ENCODE measurements around the gene PRRC2B. TPM values are rescaled to one million over a fixed set of nuclear protein-coding genes. Genes with fewer than 3 reads are reported as not detected.

PRRC2B gene
- total and polyA plus RNA-seq, 2 of the 13 experiments (the other 11 are each of a cell fraction or from before 2014, with no cell fraction given) = 20.8 to 37.4 TPM

DNA sequence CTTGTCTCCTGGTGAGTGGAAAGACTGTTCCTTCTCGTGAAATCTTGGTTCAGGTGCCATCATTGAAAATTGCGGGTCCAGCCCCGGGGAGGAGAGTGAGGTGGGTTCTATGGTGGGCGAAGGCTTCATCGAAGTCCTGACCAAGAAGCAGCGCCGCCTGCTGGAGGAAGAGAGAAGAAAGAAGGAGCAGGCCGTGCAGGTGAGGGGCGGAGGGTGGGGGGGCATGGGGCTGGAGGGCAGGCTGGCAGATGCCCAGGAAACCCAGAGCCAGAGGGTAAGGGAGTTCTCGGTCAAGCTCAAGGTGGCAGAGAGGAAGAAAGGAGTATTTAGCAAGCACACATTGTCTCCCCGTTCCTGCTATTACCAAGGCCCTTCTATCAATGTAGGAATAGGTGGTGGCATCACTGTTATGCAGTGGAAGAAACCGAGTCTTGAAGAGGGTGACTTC, 84.6 kb downstream of the PRRC2B start (continued):
- TF ChIP-seq, protein P1, sequence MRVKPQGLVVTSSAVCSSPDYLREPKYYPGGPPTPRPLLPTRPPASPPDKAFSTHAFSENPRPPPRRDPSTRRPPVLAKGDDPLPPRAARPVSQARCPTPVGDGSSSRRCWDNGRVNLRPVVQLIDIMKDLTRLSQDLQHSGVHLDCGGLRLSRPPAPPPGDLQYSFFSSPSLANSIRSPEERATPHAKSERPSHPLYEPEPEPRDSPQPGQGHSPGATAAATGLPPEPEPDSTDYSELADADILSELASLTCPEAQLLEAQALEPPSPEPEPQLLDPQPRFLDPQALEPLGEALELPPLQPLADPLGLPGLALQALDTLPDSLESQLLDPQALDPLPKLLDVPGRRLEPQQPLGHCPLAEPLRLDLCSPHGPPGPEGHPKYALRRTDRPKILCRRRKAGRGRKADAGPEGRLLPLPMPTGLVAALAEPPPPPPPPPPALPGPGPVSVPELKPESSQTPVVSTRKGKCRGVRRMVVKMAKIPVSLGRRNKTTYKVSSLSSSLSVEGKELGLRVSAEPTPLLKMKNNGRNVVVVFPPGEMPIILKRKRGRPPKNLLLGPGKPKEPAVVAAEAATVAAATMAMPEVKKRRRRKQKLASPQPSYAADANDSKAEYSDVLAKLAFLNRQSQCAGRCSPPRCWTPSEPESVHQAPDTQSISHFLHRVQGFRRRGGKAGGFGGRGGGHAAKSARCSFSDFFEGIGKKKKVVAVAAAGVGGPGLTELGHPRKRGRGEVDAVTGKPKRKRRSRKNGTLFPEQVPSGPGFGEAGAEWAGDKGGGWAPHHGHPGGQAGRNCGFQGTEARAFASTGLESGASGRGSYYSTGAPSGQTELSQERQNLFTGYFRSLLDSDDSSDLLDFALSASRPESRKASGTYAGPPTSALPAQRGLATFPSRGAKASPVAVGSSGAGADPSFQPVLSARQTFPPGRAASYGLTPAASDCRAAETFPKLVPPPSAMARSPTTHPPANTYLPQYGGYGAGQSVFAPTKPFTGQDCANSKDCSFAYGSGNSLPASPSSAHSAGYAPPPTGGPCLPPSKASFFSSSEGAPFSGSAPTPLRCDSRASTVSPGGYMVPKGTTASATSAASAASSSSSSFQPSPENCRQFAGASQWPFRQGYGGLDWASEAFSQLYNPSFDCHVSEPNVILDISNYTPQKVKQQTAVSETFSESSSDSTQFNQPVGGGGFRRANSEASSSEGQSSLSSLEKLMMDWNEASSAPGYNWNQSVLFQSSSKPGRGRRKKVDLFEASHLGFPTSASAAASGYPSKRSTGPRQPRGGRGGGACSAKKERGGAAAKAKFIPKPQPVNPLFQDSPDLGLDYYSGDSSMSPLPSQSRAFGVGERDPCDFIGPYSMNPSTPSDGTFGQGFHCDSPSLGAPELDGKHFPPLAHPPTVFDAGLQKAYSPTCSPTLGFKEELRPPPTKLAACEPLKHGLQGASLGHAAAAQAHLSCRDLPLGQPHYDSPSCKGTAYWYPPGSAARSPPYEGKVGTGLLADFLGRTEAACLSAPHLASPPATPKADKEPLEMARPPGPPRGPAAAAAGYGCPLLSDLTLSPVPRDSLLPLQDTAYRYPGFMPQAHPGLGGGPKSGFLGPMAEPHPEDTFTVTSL (CRISPR knock-in tag; IDR thresholded peaks at IDR 0.05; ENCODE audit: borderline replicate concordance) = no peak
- TF ChIP-seq SMAD3 (CRISPR knock-in tag; IDR thresholded peaks at IDR 0.05) = no peak
- TF ChIP-seq, protein P2, sequence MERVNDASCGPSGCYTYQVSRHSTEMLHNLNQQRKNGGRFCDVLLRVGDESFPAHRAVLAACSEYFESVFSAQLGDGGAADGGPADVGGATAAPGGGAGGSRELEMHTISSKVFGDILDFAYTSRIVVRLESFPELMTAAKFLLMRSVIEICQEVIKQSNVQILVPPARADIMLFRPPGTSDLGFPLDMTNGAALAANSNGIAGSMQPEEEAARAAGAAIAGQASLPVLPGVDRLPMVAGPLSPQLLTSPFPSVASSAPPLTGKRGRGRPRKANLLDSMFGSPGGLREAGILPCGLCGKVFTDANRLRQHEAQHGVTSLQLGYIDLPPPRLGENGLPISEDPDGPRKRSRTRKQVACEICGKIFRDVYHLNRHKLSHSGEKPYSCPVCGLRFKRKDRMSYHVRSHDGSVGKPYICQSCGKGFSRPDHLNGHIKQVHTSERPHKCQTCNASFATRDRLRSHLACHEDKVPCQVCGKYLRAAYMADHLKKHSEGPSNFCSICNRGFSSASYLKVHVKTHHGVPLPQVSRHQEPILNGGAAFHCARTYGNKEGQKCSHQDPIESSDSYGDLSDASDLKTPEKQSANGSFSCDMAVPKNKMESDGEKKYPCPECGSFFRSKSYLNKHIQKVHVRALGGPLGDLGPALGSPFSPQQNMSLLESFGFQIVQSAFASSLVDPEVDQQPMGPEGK (CRISPR knock-in tag; IDR thresholded peaks at IDR 0.05) = 0 out of 2 replicates have a peak, but pooled peaks have one; percentile 17
- no peak for TF ChIP-seq SIX1 (CRISPR knock-in tag; IDR thresholded peaks at IDR 0.05; ENCODE audit: borderline replicate concordance)
- TF ChIP-seq, protein P3, sequence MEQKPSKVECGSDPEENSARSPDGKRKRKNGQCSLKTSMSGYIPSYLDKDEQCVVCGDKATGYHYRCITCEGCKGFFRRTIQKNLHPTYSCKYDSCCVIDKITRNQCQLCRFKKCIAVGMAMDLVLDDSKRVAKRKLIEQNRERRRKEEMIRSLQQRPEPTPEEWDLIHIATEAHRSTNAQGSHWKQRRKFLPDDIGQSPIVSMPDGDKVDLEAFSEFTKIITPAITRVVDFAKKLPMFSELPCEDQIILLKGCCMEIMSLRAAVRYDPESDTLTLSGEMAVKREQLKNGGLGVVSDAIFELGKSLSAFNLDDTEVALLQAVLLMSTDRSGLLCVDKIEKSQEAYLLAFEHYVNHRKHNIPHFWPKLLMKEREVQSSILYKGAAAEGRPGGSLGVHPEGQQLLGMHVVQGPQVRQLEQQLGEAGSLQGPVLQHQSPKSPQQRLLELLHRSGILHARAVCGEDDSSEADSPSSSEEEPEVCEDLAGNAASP (CRISPR knock-in tag; IDR thresholded peaks at IDR 0.05; ENCODE audit: borderline replicate concordance) = no peak
- no peak for TF ChIP-seq ZBTB3 (CRISPR knock-in tag; IDR thresholded peaks at IDR 0.05; ENCODE audit: borderline replicate concordance, low read depth)
- TF ChIP-seq ZNF572 (CRISPR knock-in tag; IDR thresholded peaks at IDR 0.05) = no peak
- TF ChIP-seq DNMT3B (CRISPR knock-in tag; conservative IDR thresholded peaks at IDR 0.05) = no peak
- no peak for TF ChIP-seq ZNF224 (CRISPR knock-in tag; IDR thresholded peaks at IDR 0.05)
- TF ChIP-seq, protein P4, sequence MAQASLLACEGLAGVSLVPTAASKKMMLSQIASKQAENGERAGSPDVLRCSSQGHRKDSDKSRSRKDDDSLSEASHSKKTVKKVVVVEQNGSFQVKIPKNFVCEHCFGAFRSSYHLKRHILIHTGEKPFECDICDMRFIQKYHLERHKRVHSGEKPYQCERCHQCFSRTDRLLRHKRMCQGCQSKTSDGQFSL (CRISPR knock-in tag; IDR thresholded peaks at IDR 0.05) = peak; percentile 85; the same call in 1 of the 2 replicates
- TF ChIP-seq ZEB1 (IDR thresholded peaks at IDR 0.05; ENCODE audit: insufficient replicate concordance, low read depth) = no peak
- 0 out of 2 replicates have a peak, but pooled peaks have one; percentile 25 for TF ChIP-seq ZBTB7B (CRISPR knock-in tag; IDR thresholded peaks at IDR 0.05)
- TF ChIP-seq RCOR2 (CRISPR knock-in tag; IDR thresholded peaks at IDR 0.05) = no peak
- TF ChIP-seq, protein P5, sequence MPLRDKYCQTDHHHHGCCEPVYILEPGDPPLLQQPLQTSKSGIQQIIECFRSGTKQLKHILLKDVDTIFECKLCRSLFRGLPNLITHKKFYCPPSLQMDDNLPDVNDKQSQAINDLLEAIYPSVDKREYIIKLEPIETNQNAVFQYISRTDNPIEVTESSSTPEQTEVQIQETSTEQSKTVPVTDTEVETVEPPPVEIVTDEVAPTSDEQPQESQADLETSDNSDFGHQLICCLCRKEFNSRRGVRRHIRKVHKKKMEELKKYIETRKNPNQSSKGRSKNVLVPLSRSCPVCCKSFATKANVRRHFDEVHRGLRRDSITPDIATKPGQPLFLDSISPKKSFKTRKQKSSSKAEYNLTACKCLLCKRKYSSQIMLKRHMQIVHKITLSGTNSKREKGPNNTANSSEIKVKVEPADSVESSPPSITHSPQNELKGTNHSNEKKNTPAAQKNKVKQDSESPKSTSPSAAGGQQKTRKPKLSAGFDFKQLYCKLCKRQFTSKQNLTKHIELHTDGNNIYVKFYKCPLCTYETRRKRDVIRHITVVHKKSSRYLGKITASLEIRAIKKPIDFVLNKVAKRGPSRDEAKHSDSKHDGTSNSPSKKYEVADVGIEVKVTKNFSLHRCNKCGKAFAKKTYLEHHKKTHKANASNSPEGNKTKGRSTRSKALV (CRISPR knock-in tag; IDR thresholded peaks at IDR 0.05) = no peak
- no peak for TF ChIP-seq BORCS8-MEF2B (CRISPR knock-in tag; IDR thresholded peaks at IDR 0.05)
- peak; percentile 55 for TF ChIP-seq STAG1 (CRISPR knock-in tag; IDR thresholded peaks at IDR 0.05)
